Mammary epithelial cell (primary cell): Measurements from ENCODE around the gene HSFY2.
"Not testable (repeated sequence)": the region's sequence is repeated elsewhere in the genome, so short reads cannot be mapped to it uniquely, and the experiment has no call there.

Experiments
- CTCF ChIP-seq, 2 donors: IDR thresholded peaks in 1 of 2; conservative IDR thresholded peaks in 1 of 2; 2 replicates each; pipeline ENCODE4 v1.5.1; 2011 to 2012; ENCODE audit warnings: inconsistent platforms in 2 of 2, low read length in 2 of 2, mild to moderate bottlenecking in 2 of 2, control low read depth in 1 of 2, low read depth in 1 of 2; ENCODE audit not compliant: insufficient read depth in 1 of 2; ENCODE audit errors: extremely low read depth in 1 of 2
- EZH2 ChIP-seq: IDR thresholded peaks from 2 replicates; pipeline ENCODE4 v1.6.1; 2012; ENCODE audit warnings: low read length, inconsistent platforms, borderline replicate concordance

GRCh38 chrY:18788757-18789406 lies 15.3 kb upstream of the HSFY2 start:
- not testable (repeated sequence) for TF ChIP-seq CTCF (conservative IDR thresholded peaks at IDR 0.05 in 1 of 2, IDR thresholded peaks at IDR 0.05 in 1 of 2; ENCODE audit: extremely low read depth in 1 of 2, insufficient read depth in 1 of 2, low read depth in 1 of 2, low read length in 2 of 2); EZH2
